SHP77 (cell line): ENCODE measurements around the gene HOATZ.
A peak's percentile ranks its signal among the peaks of the same experiment; 100 is the strongest.

Experiments used
- DNase-seq, 2 experiments: peaks; one replicate each; lab custom pipeline; 2025; lab: John Stamatoyannopoulos, UW

The HOATZ gene

DNA sequence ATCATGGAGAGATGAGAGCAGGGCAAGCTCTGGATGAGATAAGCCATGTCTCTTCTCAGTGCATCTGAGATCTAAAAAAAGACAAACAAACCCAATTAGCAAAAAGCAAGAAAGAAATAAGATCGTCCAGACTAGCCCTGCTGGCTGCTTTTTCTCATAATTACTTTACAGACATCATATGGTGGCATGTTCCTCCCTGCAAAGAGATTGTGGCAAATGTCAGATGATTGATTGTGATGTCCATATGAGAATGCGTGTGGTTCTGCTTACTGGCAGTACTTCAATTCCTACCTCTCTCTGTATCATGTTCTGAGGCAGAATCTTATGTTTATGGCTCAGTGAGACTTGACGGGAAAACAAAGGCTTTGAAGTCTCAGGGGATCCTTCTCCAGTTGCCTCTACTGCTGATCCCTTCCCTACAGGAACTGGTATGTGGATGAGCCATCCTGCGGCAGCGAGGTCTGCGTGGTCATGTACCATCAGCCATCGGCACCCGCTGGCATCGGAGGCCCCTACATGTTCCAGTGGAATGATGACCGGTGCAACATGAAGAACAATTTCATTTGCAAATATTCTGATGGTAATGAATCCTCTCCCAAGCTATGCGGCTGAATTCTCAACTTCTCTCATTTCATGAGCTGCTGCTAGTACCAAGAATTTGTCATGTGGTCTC is 34.8 kb downstream of the HOATZ start:
- DNase-seq = no peak

DNA sequence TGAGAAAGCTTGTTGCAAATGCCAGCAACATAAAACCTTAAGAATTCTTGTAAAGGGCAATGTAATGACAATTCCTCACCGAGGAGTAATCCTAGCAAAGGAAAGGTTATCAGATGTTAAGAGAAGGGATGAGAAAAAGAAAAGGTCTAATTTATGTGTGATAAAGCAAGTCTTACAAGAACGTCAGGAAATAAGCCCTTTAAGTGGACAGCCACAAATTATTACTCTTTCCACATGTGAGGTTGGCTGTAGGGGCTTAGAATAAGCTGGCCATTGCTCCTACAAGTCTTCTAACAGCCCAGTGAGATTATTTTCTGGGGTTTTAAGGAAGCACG is 35.3 kb downstream of the HOATZ start:
- DNase-seq = no peak

GRCh38 chr11:111550258-111550657 is 35.7 kb downstream of the HOATZ start:
- no peak for DNase-seq

DNA sequence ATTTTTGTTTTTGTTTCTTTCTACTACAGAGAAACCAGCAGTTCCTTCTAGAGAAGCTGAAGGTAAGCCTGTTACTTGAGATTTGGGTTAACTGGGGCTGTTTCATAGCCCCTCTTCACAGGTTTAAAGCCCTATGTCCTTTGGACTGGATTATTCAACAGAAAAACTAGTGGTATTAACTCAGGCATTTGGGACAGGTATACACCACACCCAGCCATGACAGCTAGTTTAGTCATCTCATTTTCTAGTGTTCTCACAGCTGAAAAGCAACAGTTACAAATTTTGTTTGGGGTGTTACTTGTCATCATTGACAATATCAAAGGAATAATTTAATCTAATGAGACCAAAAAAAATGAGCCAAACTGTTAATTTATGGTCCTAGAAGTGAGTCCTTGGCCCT is 40.0 kb downstream of the HOATZ start:
- no peak for DNase-seq

DNA sequence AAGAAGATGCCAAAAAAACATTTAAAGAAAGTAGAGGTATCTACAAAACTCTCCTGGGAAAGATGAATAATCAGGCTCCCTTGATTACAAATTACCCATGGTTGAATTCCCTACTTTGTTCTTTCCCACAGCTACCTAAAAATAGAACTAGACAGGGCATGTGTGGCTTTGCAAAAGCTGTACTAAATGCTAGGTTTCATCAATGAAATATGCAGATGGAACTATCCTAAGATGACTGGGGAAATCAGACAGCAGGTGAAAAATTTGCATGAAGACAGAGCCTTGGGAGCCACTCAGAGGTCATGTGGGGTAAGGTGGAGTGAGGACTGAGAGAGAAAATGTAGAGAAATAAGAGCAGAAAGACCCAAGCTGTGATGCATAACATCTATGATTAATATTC is 40.7 kb downstream of the HOATZ start:
- DNase-seq = no peak

DNA sequence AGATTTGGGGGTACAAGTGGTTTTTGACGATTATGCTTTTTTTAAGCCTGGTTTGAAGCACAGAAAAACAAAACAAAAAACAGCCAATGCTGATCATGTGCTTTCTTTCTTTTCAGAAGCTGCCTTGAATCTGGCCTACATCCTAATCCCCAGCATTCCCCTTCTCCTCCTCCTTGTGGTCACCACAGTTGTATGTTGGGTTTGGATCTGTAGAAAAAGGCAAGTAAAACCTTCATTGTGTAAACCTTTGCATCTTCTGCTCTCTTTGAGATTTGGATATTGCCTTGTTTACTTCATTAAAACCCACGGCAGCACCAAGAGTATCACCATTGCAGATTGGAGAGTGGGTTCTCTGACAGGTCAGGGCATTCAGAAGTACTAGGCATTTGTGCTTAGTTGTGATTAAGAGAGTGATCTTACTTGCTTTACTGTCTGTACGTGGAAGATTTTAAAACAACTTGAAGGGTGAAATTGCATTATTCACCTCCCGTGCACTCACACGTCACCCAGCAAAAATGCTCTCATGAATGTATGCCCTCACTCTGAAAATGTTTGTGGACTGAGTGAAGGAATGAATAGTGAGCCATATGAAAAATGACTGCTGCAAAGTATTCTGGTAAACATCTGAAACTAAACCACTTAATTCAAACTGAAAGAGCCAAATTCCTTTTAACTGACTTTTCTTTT is 43.0 kb downstream of the HOATZ start:
- no peak for DNase-seq

- no peak for DNase-seq
These were observed 45.4 kb downstream of the HOATZ start for GRCh38 chr11:111559800-111560464.

DNA sequence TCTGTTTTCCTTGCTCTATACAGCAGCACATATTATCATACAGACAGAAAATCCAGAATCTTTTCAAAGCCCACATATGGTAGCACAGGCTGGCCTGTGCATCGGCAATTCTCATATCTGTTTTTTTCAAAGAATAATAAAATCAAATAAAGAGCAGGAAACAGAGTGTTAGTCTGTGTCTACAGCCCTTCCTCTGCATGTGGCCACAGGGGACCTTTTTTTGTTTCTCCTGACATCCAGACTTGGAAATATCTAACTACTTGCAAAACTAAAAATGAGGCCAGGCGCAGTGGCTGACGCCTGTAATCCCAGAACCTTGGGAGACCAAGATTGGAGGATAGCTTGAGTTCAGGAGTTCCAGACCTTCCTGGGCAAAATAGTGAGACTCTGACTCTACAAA is 46.2 kb downstream of the HOATZ start:
- DNase-seq = no peak

GRCh38 chr11:111561306-111561705 is 46.7 kb downstream of the HOATZ start:
- DNase-seq = no peak

DNA sequence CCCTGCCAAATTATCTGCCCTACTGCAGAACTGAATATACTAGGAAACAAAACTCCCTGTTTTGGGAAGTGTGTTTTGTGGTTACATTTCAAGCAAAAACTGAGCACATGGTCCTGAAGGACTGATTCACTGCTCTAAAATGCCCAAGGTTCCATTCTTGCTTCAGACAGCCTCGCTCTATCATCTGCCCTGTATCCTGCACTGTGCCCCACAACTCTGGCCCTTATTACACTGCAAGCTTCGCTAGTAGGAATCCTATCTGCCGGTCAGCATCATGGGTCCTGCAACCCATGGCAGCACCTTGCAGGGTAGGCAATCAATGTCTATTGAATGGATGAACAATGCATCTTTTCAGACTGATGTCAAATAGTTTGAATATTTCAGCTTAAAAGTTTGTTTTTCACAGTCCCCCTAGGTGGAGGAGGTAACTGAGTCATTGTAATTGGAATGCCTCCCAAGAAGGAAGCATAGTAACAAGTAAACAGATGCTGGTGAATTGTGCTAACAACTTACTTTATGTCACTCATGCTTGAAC is 47.3 kb downstream of the HOATZ start:
- no peak for DNase-seq

- DNase-seq = no peak
These were observed 48.3 kb downstream of the HOATZ start for GRCh38 chr11:111562692-111563389.

DNA sequence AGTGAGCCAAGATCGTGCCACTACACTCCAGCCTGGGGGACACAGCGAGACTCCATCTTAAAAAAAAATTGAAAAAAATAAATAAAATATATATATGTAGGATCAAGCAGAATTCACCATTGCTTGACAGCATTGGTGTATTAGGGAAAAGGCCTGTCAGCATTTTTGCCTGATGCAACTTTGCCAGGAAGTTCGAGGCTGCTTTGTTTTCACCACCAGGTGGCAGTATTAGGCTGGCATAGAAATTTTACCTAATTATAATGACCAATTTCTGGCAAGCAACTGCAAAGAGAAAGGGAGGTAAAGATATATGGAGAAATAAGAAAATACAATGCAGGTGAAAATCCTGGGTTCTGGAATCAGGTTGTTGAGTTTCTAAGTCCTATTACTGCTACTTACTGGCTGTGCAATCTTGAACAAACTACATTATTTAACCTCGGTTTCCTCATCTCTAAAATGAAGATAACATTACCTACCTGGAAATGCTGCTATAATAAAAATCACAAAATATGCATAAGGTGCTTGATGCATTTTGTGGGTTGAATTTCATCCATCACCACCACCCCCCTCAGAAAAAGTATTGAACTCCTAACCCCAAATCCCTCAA is 50.6 kb downstream of the HOATZ start:
- peak; percentile 27 to 50 for DNase-seq

GRCh38 chr11:111566324-111566723 is 51.7 kb downstream of the HOATZ start:
- no peak for DNase-seq

DNA sequence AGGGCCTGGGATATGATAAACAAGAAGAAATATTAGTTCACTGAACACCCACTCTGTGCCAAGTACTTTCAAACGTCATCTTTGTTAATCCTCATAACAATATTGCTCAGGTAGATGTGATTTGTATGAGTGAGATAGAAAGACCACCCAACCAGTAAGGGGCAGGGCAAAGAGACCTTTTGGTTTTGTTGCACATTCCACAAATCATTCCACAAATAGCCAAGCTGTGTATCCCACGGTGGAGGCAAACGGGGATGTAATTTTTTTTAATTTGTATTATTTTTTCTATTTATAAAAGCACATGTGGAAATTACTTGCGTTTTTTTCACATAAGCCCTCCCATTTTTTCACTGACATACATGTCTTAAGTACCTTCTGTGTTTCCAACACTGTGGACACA is 54.9 kb downstream of the HOATZ start:
- no peak for DNase-seq

- DNase-seq = no peak
These were observed 56.2 kb downstream of the HOATZ start for GRCh38 chr11:111570796-111571195.

DNA sequence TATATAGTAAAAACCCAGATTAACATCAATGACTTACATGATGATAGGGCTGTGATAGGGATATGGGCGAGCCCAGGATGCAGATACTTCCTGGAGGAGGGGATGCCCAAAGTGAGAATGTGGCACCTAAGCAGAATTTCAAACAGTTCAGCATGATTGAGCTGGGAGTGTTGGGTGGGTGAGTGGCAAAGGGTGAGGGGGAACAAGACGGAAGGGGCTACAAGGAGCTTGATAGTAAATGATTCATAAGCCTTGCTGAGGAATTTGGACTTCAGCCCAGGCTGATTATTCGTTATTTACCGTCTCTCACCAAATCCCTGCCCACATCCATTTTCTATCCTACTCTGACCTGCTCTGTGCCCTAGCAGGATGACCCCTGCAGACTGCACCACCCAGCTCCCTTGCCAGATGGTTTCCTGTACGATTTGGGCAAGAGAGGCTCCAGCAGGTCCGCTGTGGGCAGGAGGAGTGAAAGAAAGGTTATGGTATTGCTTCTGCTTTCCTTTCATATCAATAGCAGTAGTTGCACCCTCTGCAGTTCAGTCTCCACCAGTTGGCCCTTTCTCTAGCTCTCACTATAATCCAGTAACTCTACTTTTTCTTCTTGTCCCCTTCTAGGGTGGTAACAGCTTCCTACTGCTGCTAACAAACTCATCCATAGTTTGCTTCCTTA is 57.4 kb downstream of the HOATZ start:
- no peak for DNase-seq

GRCh38 chr11:111572581-111572980 is 58.0 kb downstream of the HOATZ start:
- no peak for DNase-seq

DNA sequence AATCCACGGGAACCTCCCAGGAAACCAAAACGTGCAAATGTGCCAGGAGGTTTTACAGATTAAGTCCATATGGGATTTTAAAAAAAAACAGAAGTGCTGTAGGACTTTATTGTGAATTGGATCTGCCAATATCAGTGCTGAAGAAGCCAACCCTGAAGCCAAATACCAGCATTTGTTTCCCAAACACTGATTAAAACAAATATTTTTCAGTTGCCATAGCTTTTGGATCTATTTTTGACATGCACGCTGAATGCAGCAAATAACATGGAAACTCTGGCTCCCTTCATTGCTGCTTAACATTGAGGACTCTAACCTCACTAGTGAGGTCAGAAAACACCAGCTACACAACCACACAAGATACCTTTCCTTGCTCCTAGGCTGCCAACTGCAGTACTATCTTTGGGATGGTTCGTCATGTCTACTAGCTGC is 59.3 kb downstream of the HOATZ start:
- no peak for DNase-seq

GRCh38 chr11:111574373-111575225 is 60.0 kb downstream of the HOATZ start:
- no peak for DNase-seq

DNA sequence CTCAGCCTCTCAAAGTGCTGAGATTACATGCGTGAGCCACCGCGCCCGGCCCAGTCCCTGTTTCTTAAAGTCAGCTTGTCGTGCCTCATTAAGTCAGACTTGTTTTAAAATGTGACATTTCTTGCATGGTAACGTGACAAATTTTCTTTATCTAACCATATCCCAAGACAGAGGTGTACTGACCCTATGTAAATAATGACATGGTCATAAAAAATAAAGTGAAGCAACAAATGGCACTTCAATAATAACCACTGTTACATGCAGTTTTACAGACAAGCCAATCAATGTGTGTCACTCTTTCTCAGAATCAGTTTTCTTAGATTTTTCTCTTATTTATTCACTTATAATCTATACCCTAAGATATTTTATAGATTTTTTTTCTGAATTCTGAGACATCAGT is 61.2 kb downstream of the HOATZ start:
- no peak for DNase-seq

- DNase-seq = no peak
These were observed 63.2 kb downstream of the HOATZ start for GRCh38 chr11:111577821-111578220.
